Measurements from ENCODE around the gene ING2. TPM values are rescaled to one million over a fixed set of nuclear protein-coding genes. Genes with fewer than 3 reads are reported as not detected.

ING2 gene
- total and polyA plus RNA-seq, 2 of the 8 experiments (the other 6 are each of a cell fraction or from before 2014, with no cell fraction given) = 5.1 to 16.1 TPM

- H2BK5ac ChIP-seq (ENCODE audit: low read depth, low read length) = no peak overlapping the region
- H3K9me3 ChIP-seq (ENCODE audit: insufficient read depth in 2 of 2, low read depth in 1 of 2, low read length in 1 of 2) = no peaks in the 10 kb centered on the region
- H2AK5ac ChIP-seq (ENCODE audit: low read depth, low read length) = no peak overlapping the region
- H3K23me2 ChIP-seq (ENCODE audit: low read depth, low read length) = 0 out of 2 replicates have a peak, but pooled peaks cover 2% of the 10 kb centered on the region
- H2AFZ ChIP-seq (ENCODE audit: low read length) = no peak overlapping the region
- no peak overlapping the region for H3K56ac ChIP-seq (replicated peaks; ENCODE audit: insufficient read length, low read depth, low read length)
- no peak overlapping the region for H3K9ac ChIP-seq (replicated peaks in 1 of 4; ENCODE audit: extremely low read depth in 1 of 4, low read depth in 3 of 4, low read length in 3 of 4)
- H3K4me3 ChIP-seq (ENCODE audit: extremely low read depth in 1 of 4, insufficient read depth in 2 of 4, low read depth in 3 of 4, low read length in 4 of 4) = no peak overlapping the region
- H3K4ac ChIP-seq (replicated peaks; ENCODE audit: insufficient read length, low read depth, low read length) = no peak overlapping the region
- H3K27ac ChIP-seq (ENCODE audit: low read depth, low read length) = no peak overlapping the region
- no peak overlapping the region for H4K8ac ChIP-seq (ENCODE audit: extremely low read depth, insufficient read depth, low read length)
- no peak overlapping the region for H3K18ac ChIP-seq (ENCODE audit: extremely low read depth, low read length)
- no peaks in the 10 kb centered on the region for H3K36me3 ChIP-seq (ENCODE audit: control insufficient read depth in 2 of 4, insufficient read depth in 4 of 4, low read length in 3 of 4)
- ChIA-PET CTCF (ENCODE audit: partially characterized antibody) (no interaction called here), POLR2A (ENCODE audit: partially characterized antibody) (no interaction called here)
- TF ChIP-seq RAD21 (IDR thresholded peaks at IDR 0.05 in 1 of 2, conservative IDR thresholded peaks at IDR 0.05 in 1 of 2; ENCODE audit: low read depth in 2 of 2, low read length in 2 of 2) (no peak), POLR2A (IDR thresholded peaks at IDR 0.05; ENCODE audit: control extremely low read depth in 1 of 2, low read depth in 2 of 2, low read length in 2 of 2) (no peak), CBX5 (IDR thresholded peaks at IDR 0.05; ENCODE audit: low read depth, low read length) (no peak), SP4 (IDR thresholded peaks at IDR 0.05; ENCODE audit: low read length) (no peak), CBX8 (IDR thresholded peaks at IDR 0.05; ENCODE audit: borderline replicate concordance, low read depth, low read length) (no peak), TBP (IDR thresholded peaks at IDR 0.05; ENCODE audit: low read depth, low read length) (no peak), HDAC6 (IDR thresholded peaks at IDR 0.05; ENCODE audit: low read depth, low read length) (no peak), CEBPB (IDR thresholded peaks at IDR 0.05; ENCODE audit: low read depth, low read length) (no peak), RXRA (IDR thresholded peaks at IDR 0.05; ENCODE audit: insufficient read depth, low read depth, low read length) (no peak), BCL11A (IDR thresholded peaks at IDR 0.05; ENCODE audit: low read depth in 2 of 2, low read length in 2 of 2) (no peak), SIRT6 (IDR thresholded peaks at IDR 0.05; ENCODE audit: low read length) (no peak), SRF (IDR thresholded peaks at IDR 0.05; ENCODE audit: low read depth, low read length) (no peak)
- TF ChIP-seq, protein P1, sequence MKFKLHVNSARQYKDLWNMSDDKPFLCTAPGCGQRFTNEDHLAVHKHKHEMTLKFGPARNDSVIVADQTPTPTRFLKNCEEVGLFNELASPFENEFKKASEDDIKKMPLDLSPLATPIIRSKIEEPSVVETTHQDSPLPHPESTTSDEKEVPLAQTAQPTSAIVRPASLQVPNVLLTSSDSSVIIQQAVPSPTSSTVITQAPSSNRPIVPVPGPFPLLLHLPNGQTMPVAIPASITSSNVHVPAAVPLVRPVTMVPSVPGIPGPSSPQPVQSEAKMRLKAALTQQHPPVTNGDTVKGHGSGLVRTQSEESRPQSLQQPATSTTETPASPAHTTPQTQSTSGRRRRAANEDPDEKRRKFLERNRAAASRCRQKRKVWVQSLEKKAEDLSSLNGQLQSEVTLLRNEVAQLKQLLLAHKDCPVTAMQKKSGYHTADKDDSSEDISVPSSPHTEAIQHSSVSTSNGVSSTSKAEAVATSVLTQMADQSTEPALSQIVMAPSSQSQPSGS (IDR thresholded peaks at IDR 0.05; ENCODE audit: low read length) = no peak
- H4K91ac ChIP-seq (replicated peaks; ENCODE audit: insufficient read length, low read length) = no peak overlapping the region
- H2BK20ac ChIP-seq (ENCODE audit: low read length) = no peak overlapping the region
- 44% methylated on average over 2 of the region's 2 CpGs; no CpG with 5 or more reads in 1 of the 2 experiments for WGBS, 2 experiments (ENCODE audit: extremely low coverage in 1 of 2, insufficient coverage in 1 of 2, insufficient read length in 1 of 2, insufficient replicate concordance in 2 of 2, low coverage in 1 of 2, low lambda C conversion rate in 2 of 2, missing lambda C conversion rate in 1 of 2)
- no peak overlapping the region for H2BK15ac ChIP-seq (ENCODE audit: low read length)
- peaks cover 0 to 1% (median 0%) of the 10 kb centered on the region in 4 experiments; a peak in 1 of 7 replicates for H3K27me3 ChIP-seq (replicated peaks in 1 of 4; ENCODE audit: control insufficient read depth in 3 of 4, extremely low read depth in 1 of 4, insufficient read depth in 3 of 4, low read length in 3 of 4)
- H3K4me1 ChIP-seq (replicated peaks in 1 of 4; ENCODE audit: control insufficient read depth in 3 of 4, insufficient read depth in 4 of 4, low read length in 3 of 4) = no peaks in the 10 kb centered on the region
- no peak overlapping the region for H2BK120ac ChIP-seq (replicated peaks; ENCODE audit: low read depth, low read length)
- H3K14ac ChIP-seq (ENCODE audit: insufficient read length) = no peak overlapping the region
- no peaks in the 10 kb centered on the region for H3K79me2 ChIP-seq (ENCODE audit: control insufficient read depth in 1 of 2, insufficient read depth in 2 of 2, low read length in 2 of 2)
- FAIRE-seq (no peak), DNase-seq (ENCODE audit: low read depth in 1 of 2, low spot score in 2 of 2) (no peak)
- H2BK12ac ChIP-seq (ENCODE audit: low read depth, low read length) = no peak overlapping the region
- no peak overlapping the region for H3K23ac ChIP-seq (ENCODE audit: insufficient read length)
- no peak overlapping the region for H4K5ac ChIP-seq (ENCODE audit: insufficient read length, low read depth, low read length)
- H4K20me1 ChIP-seq (replicated peaks in 1 of 2; ENCODE audit: control insufficient read depth in 1 of 2, insufficient read depth in 2 of 2, low read length in 2 of 2) = no peaks in the 10 kb centered on the region
- H3K79me1 ChIP-seq (ENCODE audit: low read depth, low read length) = no peaks in the 10 kb centered on the region
- no peak overlapping the region for H3K4me2 ChIP-seq (ENCODE audit: insufficient read depth in 1 of 2, low read depth in 2 of 2, low read length in 2 of 2)
Measured at GRCh38 chr4:183527326-183527725, 22.5 kb downstream of the ING2 start.

All from H1 (cell line).